SK-N-SH treated with all-trans-retinoic acid at 6 μM for 48 hours (cell line): ENCODE results near the gene PTPRN2.

Experiments used
- ATAC-seq: fragments of 200-7000 bp; cut with Tn5 transposase; 3 replicates; pipeline ENCODE4 v1.9.1; 2020; ENCODE audit warnings: mild to moderate bottlenecking, moderate library complexity
- ARNTL ChIP-seq: fragments of 450-650 bp; formaldehyde crosslinking; IDR thresholded peaks from 2 replicates; pipeline ENCODE4 v1.5.0; 2020; ENCODE audit warnings: low read depth, mild to moderate bottlenecking, moderate library complexity, borderline replicate concordance
- CREB5 ChIP-seq: fragments of 250-450 bp; sonication (Bioruptor Pico); IDR thresholded peaks from 2 replicates; pipeline ENCODE4 v1.5.1; 2020; ENCODE audit warnings: low read depth, mild to moderate bottlenecking, moderate library complexity
- CSRNP3 ChIP-seq: fragments of 250-450 bp; sonication (Bioruptor Pico); IDR thresholded peaks from 2 replicates; pipeline ENCODE4 v1.5.1; 2021; ENCODE audit warnings: mild to moderate bottlenecking, moderate library complexity
- ESRRG ChIP-seq: fragments of 250-450 bp; sonication (Bioruptor Pico); IDR thresholded peaks from 2 replicates; pipeline ENCODE4 v1.6.1; 2021; ENCODE audit warnings: mild to moderate bottlenecking
- GLIS3 ChIP-seq: fragments of 250-450 bp; sonication (Bioruptor Pico); IDR thresholded peaks from 2 replicates; pipeline ENCODE4 v1.5.0; 2020; ENCODE audit warnings: mild to moderate bottlenecking, moderate library complexity
- ISL1 ChIP-seq: fragments of 250-450 bp; sonication (Bioruptor Pico); IDR thresholded peaks from 2 replicates; pipeline ENCODE4 v2.1.2; 2022; ENCODE audit warnings: mild to moderate bottlenecking, moderate library complexity
- OSR1 ChIP-seq: fragments of 250-450 bp; sonication (Bioruptor Pico); IDR thresholded peaks from 2 replicates; pipeline ENCODE4 v1.8.0; 2022; ENCODE audit warnings: moderate library complexity, mild to moderate bottlenecking, inconsistent platforms
- PATZ1 ChIP-seq: fragments of 250-450 bp; sonication (Bioruptor Pico); IDR thresholded peaks from 2 replicates; pipeline ENCODE4 v1.8.0; 2020; ENCODE audit warnings: mild to moderate bottlenecking, moderate library complexity, borderline replicate concordance
- POU6F1 ChIP-seq: fragments of 250-450 bp; sonication (Bioruptor Pico); IDR thresholded peaks from 2 replicates; pipeline ENCODE4 v1.8.0; 2021; ENCODE audit warnings: low read depth, mild to moderate bottlenecking, moderate library complexity, borderline replicate concordance
- PPARA ChIP-seq: fragments of 250-450 bp; sonication (Bioruptor Pico); IDR thresholded peaks from 2 replicates; pipeline ENCODE4 v1.5.0; 2020; ENCODE audit warnings: mild to moderate bottlenecking, borderline replicate concordance
- RARB ChIP-seq: fragments of 250-450 bp; sonication (Bioruptor Pico); IDR thresholded peaks from 2 replicates; pipeline ENCODE4 v1.8.0; 2021; ENCODE audit warnings: mild to moderate bottlenecking, moderate library complexity
- TCF4 ChIP-seq: fragments of 250-450 bp; sonication (Bioruptor Pico); IDR thresholded peaks from 2 replicates; pipeline ENCODE4 v1.8.0; 2021; ENCODE audit warnings: mild to moderate bottlenecking, moderate library complexity, borderline replicate concordance
- TOX ChIP-seq: fragments of 250-450 bp; sonication (Bioruptor Pico); IDR thresholded peaks from 2 replicates; pipeline ENCODE4 v1.8.0; 2021; ENCODE audit warnings: mild to moderate bottlenecking, moderate library complexity, borderline replicate concordance
- TSHZ2 ChIP-seq: fragments of 250-450 bp; sonication (Bioruptor Pico); IDR thresholded peaks from 2 replicates; pipeline ENCODE4 v1.5.0; 2020; ENCODE audit warnings: mild to moderate bottlenecking, moderate library complexity
- ZC3H10 ChIP-seq: fragments of 250-450 bp; sonication (Bioruptor Pico); IDR thresholded peaks from 2 replicates; pipeline ENCODE4 v1.5.1; 2021; ENCODE audit warnings: mild to moderate bottlenecking, moderate library complexity
- ZFP3 ChIP-seq: fragments of 250-450 bp; sonication (Bioruptor Pico); IDR thresholded peaks from 2 replicates; pipeline ENCODE4 v1.5.0; 2020; ENCODE audit warnings: mild to moderate bottlenecking, moderate library complexity
- ZNF70 ChIP-seq: fragments of 450-650 bp; formaldehyde crosslinking; IDR thresholded peaks from 2 replicates; pipeline ENCODE4 v1.5.0; 2020; ENCODE audit warnings: mild to moderate bottlenecking, moderate library complexity
- ZNF8 ChIP-seq: fragments of 450-650 bp; formaldehyde crosslinking; IDR thresholded peaks from 2 replicates; pipeline ENCODE4 v1.5.0; 2020; ENCODE audit warnings: mild to moderate bottlenecking, moderate library complexity

Gene PTPRN2

GRCh38 chr7:158383665-158384064 is 204.0 kb downstream of the PTPRN2 start:
- TF ChIP-seq ZFP3 (CRISPR knock-in tag) (no peak), PPARA (CRISPR knock-in tag) (no peak), ESRRG (CRISPR knock-in tag) (no peak), CSRNP3 (CRISPR knock-in tag) (no peak), PATZ1 (CRISPR knock-in tag) (no peak), POU6F1 (CRISPR knock-in tag) (no peak), TCF4 (CRISPR knock-in tag) (no peak), TSHZ2 (CRISPR knock-in tag) (no peak)
- no peak for ATAC-seq

GRCh38 chr7:158382363-158383254 is 205.0 kb downstream of the PTPRN2 start:
- no peak for TF ChIP-seq ZC3H10
- TF ChIP-seq ESRRG (CRISPR knock-in tag): no peak
- TF ChIP-seq GLIS3 (CRISPR knock-in tag): no peak
- no peak for TF ChIP-seq POU6F1 (CRISPR knock-in tag)
- no peak for TF ChIP-seq ARNTL (CRISPR knock-in tag)
- no peak for TF ChIP-seq CREB5 (CRISPR knock-in tag)
- TF ChIP-seq TOX (CRISPR knock-in tag): no peak
- no peak for TF ChIP-seq ZNF8 (CRISPR knock-in tag)
- TF ChIP-seq ISL1 (CRISPR knock-in tag): no peak
- no peak for TF ChIP-seq ZNF70 (CRISPR knock-in tag)
- TF ChIP-seq ZFP3 (CRISPR knock-in tag): no peak
- ATAC-seq: no peak

- ATAC-seq: no peak
- no peak for TF ChIP-seq ESRRG (CRISPR knock-in tag)
- no peak for TF ChIP-seq ZNF70 (CRISPR knock-in tag)
- no peak for TF ChIP-seq PATZ1 (CRISPR knock-in tag)
- no peak for TF ChIP-seq OSR1 (CRISPR knock-in tag)
- no peak for TF ChIP-seq TSHZ2 (CRISPR knock-in tag)
- no peak for TF ChIP-seq ZFP3 (CRISPR knock-in tag)
- TF ChIP-seq RARB: no peak
- TF ChIP-seq ARNTL (CRISPR knock-in tag): no peak
Measured at GRCh38 chr7:158381956-158382355, 205.7 kb downstream of the PTPRN2 start.
